Stimulated activated CD4-positive, alpha-beta T cell treated with anti-CD3 and anti-CD28 coated beads, Interleukin-12 subunit alpha, Interleukin-12 subunit beta, amount 100 ng/mL, for 48 hours (primary cell): ENCODE results near the gene EIF4E1B.
A peak's percentile ranks its signal among the peaks of the same experiment; 100 is the strongest.

Source experiments
- DNase-seq, 3 donors: peaks; one replicate each; pipeline ENCODE4 v3.0.0-alpha.2; 2020; ENCODE audit warnings: low read depth in 2 of 3, low spot score in 1 of 3

The EIF4E1B gene

DNA sequence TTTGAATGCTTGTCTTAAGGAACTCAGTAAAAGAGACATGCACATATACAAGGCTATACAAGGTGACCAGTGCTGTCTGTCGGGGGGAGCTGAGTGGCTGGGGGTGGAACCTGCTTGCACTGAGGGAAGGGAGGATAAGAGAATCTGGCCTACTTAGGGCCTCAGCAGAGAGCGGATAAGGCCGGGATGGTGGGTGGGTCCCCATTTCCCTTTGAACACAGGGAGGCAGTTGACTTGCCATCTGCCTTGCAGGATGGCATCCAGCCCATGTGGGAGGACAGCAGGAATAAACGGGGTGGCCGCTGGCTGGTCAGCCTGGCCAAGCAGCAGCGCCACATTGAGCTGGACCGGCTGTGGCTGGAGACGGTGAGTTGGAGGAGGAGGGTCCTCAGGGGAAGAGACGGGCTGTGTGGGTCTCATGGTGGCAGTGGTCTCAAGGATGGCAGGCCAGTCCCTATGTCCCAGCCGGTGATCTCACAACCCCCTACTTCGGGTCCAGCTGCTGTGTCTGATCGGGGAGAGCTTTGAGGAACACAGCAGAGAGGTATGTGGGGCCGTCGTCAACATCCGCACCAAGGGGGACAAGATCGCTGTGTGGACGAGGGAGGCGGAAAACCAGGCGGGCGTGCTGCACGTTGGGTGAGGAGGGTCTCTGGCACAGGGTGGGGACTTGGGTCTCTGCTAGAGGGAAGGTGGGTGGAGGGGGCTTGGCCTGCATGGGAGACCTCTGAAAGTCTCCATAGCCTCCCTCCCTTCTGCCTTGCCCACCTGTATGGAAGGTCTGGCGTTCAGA lies 14.6 kb downstream of the EIF4E1B start:
- DNase-seq, result no peak

DNA sequence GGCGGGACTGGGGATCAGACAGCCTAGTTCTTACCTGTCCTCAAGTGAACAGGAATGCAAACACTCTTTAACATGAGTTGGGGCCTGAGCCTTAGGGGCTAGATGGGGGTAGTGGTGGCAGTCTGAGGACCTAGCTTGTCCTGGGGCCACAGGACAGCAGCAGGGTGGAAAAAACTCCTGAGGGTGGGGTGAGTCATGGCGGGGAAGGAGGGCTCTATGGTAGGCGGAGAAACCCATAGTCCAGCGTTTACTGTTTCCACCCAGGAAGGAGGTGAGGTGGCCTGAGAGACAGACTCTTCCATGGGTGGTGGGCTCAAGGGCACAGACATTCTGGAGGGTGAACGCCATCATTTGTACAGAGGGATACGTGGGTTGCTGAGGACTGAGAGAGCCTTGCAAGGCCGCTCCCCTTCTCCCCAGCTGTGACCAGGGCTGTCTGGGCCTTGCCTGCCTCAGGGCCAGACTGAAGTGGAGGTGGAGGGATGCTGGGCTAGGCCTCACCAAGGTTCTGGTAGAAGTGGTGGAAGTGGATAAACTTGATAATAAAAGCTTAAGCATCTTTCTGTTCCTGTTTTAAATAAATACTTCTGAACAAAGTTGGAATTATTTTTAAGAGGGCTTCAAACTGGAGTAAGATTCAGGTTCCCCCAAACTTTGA lies 15.7 kb downstream of the EIF4E1B start:
- no peak for DNase-seq

DNA sequence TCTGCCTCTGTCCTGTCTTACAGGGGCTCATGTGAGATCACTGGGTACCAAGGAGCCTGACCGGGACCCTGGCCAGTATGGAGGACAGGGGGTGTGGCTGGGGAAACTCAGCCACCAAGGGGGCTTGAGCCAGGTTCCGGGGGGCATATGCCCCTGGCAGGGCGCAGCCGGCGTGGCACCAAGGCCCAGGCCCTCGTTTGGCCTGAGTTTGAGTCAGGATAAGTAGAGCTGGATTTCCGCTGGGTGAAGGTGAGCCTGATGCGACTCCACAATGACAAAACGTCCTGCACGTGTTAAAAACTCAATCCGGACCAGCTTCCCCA lies 16.2 kb downstream of the EIF4E1B start:
- DNase-seq, result no peak

DNA sequence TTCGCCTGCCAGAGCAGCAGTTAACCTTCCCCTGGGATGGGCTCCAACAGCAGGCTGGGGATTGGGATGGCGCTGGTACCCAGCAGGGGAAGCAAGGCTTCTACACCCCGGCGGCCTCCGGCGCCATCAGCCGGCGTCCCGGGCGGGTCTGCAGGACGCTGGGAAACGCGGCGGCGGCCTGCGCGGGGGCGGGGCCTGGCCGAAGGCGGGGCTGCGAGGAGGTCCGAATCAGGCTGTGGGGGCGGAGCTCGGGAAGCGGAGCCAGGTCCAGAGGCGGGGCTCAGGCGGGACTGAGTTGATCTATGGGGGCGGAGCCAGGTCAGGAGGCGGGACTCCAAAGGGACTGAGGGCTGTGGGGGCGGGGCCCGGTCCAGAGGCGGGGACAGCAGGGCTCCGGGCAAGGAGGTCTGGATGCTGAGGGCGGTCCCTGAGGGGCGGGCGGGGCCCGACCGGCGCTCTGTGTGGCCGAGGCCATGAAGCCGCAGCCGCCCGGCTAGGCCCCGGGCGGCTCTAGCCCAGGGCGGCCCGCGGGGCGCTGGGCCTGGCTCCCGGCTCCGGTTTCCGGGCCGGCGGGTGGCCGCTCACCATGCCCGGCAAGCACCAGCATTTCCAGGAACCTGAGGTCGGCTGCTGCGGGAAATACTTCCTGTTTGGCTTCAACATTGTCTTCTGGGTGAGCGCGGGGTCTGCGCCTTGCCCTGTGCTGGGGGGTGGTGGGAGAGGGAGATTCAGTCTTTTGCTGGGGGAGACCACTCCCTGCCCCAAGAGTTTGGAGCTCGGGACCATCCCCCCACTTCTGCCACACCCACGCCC lies 16.8 kb downstream of the EIF4E1B start, which contains the start of gene TSPAN17:
Gene TSPAN17 (plus strand): TSS at position 455 of the 813 bp plus-strand sequence. CDS start 132 bp downstream, at position 587.
- DNase-seq, result peak; percentile 99 to 100 (median 100)

DNA sequence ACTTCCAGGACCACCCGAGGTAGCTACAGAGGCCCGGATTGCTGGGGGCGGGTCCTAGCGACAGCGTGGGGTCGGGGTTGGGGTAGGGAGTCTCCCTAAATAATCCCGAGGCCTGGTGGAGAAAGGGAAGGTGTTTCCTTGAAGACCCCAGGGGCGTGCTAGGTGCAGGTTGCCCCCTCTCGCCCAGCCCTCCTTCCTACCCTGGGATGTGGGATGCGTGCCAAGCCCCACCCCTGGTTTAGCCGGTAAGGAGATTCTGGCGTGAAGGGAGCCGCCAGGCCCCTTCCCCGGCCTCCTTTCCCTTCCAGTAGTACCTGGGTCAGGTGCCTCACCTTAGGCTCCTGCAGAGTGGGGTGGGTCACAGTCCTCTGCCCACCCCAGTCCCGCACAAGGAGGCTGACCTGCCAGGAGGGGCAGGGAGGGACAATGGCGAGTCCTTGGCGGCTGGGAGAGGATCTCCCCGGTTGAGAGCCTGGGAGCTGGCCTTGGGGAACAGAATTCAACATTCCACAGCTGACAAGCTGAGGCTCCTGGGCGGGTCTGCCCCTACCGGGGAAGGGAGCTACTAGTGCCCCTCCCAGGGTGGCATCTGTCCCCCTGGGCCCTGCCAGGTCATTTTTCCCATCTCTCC lies 17.5 kb downstream of the EIF4E1B start:
- DNase-seq, result no peak

DNA sequence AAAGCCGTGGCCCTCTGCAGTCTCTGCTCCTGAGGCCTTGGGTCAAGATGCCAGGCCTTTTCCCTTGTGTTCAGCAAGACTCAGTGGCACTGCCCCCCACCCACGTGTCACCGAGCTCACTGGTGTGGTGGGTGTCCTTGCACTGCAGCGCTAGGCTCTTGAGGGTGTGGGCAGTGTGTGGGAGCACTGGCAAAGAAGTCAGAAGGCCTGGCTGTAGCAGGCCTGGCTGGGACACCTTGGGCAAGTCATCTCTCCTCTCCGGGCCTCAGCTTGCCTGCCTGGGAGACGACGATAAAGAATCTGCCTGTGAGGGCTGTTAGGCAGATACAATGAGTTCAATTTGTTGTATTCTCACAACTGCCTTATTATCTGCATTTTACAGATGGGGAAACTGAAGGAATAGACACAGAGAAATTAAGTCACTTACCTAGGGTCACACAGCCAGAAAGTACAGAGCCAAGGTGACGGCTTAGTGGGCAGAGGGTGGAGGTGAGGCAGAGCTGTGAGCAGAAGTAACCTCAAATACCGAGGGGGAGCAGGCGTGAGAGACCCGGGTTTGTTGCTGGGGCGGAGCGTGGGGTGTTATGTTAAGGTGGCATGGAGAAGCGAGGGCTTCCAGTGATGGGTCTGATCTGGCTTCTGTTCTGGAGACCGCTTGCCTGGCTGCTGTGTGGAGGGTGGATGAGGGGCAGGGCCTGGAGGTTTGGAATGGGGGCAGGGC lies 18.2 kb downstream of the EIF4E1B start:
- DNase-seq, result no peak

DNA sequence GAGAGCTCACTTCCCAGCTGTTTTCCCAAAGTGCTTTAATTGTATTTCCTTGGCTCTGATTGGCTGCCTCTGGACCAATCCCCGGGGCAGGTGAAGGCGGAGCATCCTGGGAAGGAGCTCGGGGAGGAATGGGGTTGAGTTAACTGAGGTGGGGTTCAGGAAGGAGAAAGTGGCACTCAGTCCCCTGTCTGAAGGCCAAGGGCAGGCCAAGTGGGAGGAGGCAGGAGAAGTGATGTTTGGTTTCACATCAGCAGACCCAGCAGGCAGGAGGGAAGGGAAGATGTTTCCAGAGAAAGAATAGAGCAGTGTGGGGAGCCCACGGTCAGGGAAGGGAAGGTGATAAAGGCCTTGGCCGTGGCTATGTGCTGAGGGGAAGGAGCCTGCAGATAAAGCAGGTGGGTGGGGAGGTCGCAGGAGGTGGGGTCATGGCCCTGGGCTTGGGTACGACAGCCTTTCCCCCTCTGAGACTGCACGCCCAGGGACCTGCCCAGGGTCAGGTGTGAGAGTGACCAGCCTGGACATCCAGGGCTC lies 19.9 kb downstream of the EIF4E1B start:
- no peak for DNase-seq

DNA sequence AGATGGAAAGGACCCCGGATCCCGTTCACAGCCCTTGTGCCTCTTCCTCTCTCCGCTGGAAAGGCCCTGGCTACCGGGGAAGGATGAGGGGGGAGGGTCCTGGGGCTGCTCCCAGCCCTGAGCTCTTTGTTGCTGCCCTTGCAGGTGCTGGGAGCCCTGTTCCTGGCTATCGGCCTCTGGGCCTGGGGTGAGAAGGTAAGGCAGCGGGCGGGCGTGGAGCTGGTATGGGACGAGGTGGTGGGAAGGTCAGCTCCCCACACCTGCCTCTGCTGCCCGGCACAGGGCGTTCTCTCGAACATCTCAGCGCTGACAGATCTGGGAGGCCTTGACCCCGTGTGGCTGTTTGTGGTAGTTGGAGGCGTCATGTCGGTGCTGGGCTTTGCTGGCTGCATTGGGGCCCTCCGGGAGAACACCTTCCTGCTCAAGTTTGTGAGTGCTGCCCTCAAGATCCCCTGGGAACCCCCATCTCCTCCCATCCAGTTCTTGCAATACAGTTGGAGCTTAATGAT lies 21.1 kb downstream of the EIF4E1B start:
- DNase-seq, result no peak

DNA sequence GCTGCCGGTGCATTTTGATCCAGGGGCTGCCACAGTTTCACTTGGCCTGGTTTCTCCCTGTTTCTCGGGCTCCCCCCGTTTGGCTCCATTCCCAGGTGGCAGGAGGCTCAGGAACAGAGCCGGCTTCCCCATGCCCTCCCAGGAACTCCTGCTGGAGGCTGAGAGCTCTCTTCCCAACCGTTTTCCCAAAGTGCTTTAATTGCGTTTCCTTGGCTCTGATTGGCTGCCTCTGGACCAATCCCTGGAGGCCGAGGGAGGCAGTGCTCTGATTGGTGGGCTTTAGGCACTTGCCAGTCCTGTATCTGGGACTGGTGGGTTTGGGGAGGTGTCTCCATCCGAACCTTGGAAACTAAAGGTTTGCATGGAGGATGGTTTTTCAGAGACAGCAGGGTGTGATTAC lies 21.7 kb downstream of the EIF4E1B start:
- no peak for DNase-seq

DNA sequence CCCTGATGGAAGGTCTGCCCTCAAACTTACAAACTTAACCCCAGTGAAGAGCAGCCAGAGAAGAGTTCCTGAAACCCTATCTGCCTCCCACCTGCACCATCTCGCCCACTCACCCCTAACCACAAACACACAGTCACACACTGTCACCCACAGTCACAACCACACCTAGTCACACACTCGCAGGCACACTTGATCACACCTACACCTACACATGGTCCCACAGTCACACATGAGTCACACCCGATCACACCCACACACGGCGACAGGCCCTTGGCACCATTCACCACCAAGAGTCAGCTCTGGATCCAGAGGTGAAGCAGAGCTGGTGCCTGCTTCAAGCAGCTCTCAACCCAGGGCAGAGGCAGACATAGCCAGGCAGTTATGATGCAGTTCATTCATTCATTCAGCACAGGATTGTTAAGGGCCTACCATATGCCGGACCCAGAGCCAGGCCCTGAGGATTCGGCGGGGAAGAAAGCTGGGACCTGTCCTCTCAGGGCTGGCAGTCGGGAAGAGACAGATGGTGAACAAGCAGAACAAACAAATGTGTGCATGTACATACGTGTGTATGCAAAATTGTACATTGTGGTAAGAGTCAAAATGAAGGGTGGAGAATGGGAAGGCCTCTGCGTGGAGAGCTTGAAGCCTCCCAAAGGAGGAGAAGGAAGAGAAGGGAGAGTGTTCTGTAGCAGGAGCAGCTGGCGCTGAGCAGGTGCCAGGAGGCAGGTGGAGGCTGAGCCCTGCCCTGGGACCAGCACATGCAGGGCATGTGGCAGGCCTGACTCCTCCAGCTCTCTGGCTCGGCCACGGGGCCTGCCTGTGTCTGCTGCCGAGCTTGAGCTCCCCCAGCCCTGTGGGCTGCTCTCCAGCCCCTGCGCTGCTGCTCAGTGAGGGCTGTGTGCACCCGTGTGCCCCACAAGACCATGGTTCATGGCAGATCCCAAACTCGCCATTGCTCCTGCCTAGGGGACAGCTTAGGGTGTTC lies 23.2 kb downstream of the EIF4E1B start:
- peak; percentile 70 to 84 (median 71) for DNase-seq

DNA sequence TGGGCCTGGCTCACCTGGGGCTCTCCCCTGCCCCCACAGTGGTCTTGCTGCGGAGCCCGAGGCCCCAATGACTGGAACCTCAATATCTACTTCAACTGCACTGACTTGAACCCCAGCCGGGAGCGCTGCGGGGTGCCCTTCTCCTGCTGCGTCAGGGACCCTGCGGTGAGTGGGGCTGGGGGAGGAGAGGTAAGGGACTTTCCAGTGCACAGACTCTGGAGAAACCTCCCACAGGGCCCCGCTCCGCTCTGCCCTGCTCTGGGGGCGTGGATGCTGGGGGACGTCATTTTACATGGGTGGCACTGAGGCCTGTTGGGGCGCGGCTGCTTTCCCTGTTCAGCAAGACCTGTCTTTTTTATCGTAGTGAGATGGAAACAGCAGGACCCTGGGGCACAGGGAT lies 24.4 kb downstream of the EIF4E1B start:
- no peak for DNase-seq

DNA sequence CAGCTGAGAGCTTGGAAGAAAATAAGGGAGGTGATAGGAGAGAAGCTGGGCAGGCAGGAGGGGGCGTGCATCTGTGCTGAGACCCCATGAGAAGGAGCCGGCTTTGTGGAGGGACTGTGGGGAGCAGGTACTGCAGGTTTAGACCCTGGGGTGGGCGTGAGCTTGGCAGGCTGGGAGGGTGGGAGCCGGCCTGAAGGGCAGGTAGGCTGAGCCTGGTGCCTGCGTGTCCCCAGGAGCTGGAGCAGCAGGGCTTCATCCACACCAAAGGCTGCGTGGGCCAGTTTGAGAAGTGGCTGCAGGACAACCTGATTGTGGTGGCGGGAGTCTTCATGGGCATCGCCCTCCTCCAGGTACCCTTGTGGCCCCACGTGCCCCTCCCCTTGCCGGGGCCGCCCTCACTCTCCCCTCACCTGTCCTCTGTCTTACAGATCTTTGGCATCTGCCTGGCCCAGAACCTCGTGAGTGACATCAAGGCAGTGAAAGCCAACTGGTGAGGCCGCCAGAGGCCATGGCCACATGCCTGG lies 26.1 kb downstream of the EIF4E1B start:
- DNase-seq, result no peak

DNA sequence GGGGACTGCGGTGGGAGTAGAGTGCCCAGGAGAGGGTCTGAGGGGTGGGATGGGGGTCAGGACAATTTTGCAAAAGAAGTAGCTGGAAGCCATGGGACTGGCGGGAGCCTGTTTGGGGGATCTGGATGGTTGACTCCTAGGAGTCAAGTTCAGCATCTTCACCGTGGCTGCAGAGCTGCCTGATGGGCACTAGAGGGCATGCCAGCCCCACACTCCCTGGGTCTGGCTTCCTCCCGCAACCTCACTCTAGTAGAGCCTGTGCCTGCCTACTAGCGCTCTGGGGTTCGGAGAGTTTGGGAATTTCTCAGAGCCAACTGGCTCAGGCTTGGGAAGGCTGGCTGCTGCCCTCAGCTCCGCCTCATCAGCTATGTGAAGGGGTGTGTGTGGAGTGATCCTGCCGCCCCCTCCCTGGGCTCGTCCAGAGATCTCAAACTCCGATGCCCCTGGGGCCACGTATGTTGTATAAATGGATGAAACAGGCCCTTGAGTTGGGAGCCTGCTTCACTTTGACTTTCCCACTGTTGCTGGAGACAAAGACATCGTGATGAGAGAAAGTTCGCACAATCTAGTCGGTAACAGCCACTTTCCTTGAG lies 27.6 kb downstream of the EIF4E1B start:
- DNase-seq, result peak; percentile 32 to 56 (median 52)

DNA sequence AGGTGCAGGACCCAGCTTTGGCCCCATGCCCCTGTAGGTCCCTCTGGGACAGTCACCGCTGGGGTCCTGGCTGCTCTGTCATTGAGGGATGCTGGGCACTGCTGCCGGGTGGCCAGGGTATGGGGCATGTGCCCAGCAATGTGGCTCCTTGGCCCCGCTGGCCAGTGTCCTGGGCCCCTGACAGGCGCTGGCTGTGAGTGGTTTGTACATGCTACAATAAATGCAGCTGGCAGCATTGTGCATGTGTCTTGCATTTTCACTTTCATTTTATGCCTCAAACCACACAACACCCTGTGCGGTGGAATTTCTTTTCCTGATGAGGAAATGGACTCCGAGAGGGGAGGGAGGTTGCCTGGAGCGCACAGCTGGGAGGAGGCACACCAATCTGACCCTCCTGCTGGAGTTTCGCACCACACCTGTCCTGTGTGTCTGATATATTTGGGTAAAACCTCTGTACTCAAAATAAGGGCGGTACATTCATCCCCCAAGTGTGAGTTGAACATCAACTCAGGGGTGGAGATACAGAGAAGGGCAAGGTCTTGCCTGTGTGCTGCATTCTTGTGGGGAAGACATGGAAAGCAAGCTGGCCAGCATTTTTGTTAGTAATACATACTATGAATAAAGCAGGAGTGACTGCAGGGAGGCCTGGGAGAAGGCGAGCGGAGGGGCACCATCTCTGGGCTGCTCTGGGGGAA lies 28.5 kb downstream of the EIF4E1B start:
- DNase-seq, result no peak

DNA sequence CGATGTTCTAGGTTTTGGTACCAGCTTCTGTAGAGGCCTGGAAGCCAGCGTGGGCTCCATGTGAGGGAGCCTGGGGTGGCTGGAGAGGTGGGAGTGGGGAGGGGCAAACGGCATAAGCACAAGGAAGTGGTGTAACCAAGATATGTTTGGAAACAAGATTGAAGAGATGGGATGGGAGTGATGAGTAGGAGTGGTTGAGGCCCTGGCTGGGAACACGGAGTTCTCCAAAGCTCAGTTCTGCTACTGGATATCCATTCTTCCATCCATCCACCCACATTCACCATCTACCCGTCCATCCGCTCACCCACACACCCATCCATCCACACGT lies 29.0 kb downstream of the EIF4E1B start:
- no peak for DNase-seq

DNA sequence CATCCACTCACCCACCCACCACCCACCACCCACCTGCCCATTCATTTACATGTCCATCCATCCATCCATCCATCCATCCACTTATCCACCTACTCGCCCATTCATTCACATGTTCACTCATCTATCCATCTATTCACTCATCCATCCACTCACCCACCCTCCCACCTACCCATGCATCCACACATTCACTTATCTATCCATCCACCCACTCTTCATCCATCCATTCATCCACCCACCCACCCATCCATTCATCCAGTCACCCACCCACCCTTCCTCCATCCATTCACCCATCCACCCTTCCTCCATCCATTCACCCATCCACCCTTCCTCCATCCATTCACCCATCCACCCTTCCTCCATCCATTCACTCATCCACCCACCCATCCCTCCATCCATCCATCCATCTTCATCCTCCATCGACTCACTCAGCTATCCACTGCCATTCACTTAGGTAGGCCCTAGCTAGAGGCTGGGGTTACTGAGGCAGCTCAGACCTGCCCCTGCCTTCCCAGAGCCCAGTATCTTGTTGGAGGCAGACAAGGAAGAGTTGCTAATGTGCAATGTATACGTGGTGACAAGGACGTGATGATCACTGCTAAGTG lies 29.5 kb downstream of the EIF4E1B start:
- no peak for DNase-seq

DNA sequence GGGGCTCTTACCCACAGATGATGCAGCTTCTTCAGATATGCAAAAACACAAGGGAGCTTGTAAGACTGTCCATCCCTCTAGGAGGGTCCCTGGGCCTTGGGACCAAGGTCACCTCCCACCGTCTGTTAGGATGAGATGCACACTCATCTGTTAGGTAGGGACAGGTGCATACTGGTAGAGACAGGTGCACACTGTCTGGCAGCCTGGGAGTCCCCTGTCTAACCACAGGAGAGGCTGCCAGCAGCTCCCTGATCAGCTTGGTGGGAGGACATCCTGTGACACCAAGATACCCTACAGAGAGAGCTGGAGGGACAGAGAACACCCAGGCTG lies 30.0 kb downstream of the EIF4E1B start:
- DNase-seq, result no peak
